GM21576 (cell line): ENCODE data around the gene COL13A1.

Source experiments
- ATAC-seq: cut with Tn5 transposase; IDR thresholded peaks from one replicate; pipeline ENCODE4 v1.9.1; 2021; ENCODE audit warnings: mild to moderate bottlenecking, moderate library complexity; ENCODE audit not compliant: unreplicated experiment

COL13A1 gene

GRCh38 chr10:70000262-70000661 lies 198.6 kb downstream of the COL13A1 start:
- ATAC-seq: no peak

GRCh38 chr10:70007116-70007820 lies 205.6 kb downstream of the COL13A1 start:
- ATAC-seq: no peak
